Loucy (cell line): ENCODE data around the gene FAIM.

Experiments used
- H2AFZ ChIP-seq: fragments of 200-600 bp; sonication (generic); 2 replicates; pipeline ENCODE4 v1.6.0; 2016; ENCODE audit warnings: antibody characterized with exemption, mild to moderate bottlenecking, low read length, moderate library complexity
- H3F3A ChIP-seq: fragments of 200-600 bp; 2 replicates; pipeline ENCODE4 v1.6.0; 2016; ENCODE audit warnings: antibody characterized with exemption, low read depth, mild to moderate bottlenecking
- H3K27me3 ChIP-seq: fragments of 200-600 bp; sonication (generic); 2 replicates; pipeline ENCODE4 v1.6.1; 2014; ENCODE audit warnings: low read length, mild to moderate bottlenecking; ENCODE audit not compliant: insufficient read depth, poor library complexity, severe bottlenecking
- H3K36me3 ChIP-seq: fragments of 200-600 bp; sonication (generic); 2 replicates; pipeline ENCODE4 v1.6.1; 2016; ENCODE audit warnings: low read length; ENCODE audit not compliant: insufficient read depth
- H3K4me1 ChIP-seq: fragments of 200-600 bp; sonication (generic); 2 replicates; pipeline ENCODE4 v1.5.1; 2014; ENCODE audit warnings: low read length, mild to moderate bottlenecking; ENCODE audit not compliant: insufficient read depth, poor library complexity, severe bottlenecking
- H3K4me2 ChIP-seq: fragments of 200-600 bp; sonication (generic); 2 replicates; pipeline ENCODE4 v1.6.0; 2014; ENCODE audit warnings: antibody characterized with exemption, low read length, low read depth, mild to moderate bottlenecking; ENCODE audit not compliant: poor library complexity, severe bottlenecking
- H3K4me3 ChIP-seq: fragments of 200-600 bp; sonication (generic); 2 replicates; pipeline ENCODE4 v1.5.1; 2014; ENCODE audit warnings: low read length, mild to moderate bottlenecking, mixed read lengths; ENCODE audit not compliant: poor library complexity, severe bottlenecking
- H3K79me2 ChIP-seq: fragments of 200-600 bp; sonication (generic); 2 replicates; pipeline ENCODE4 v1.6.1; 2014; ENCODE audit warnings: low read length; ENCODE audit not compliant: insufficient read depth
- H3K9ac ChIP-seq: fragments of 200-600 bp; sonication (generic); 2 replicates; pipeline ENCODE4 v1.6.0; 2014; ENCODE audit warnings: mild to moderate bottlenecking, low read depth, low read length, moderate library complexity; ENCODE audit not compliant: poor library complexity, severe bottlenecking
- H3K9me2 ChIP-seq: fragments of 200-600 bp; sonication (generic); replicated peaks from 2 replicates; pipeline ENCODE4 v1.6.1; 2016; ENCODE audit warnings: low read depth, low read length, mixed read lengths
- H3K9me3 ChIP-seq: fragments of 200-600 bp; sonication (generic); 2 replicates; pipeline ENCODE4 v1.6.1; 2014; ENCODE audit warnings: mild to moderate bottlenecking, antibody characterized with exemption, low read length, low read depth; ENCODE audit not compliant: insufficient read depth
- H4K20me1 ChIP-seq: fragments of 200-600 bp; sonication (generic); 2 replicates; pipeline ENCODE4 v1.6.0; 2014; ENCODE audit warnings: antibody characterized with exemption, low read length, mild to moderate bottlenecking; ENCODE audit not compliant: insufficient read depth, poor library complexity, severe bottlenecking
- EZH2phosphoT487 ChIP-seq: fragments of 200-600 bp; IDR thresholded peaks from 2 replicates; pipeline ENCODE4 v1.6.1; 2018; ENCODE audit warnings: antibody characterized with exemption, mild to moderate bottlenecking, moderate library complexity, borderline replicate concordance
- TF ChIP-seq, protein P1 (sequence below): fragments of 200-600 bp; sonication (generic); conservative IDR thresholded peaks from 2 replicates; pipeline ENCODE4 v1.5.1; 2014; ENCODE audit warnings: mild to moderate bottlenecking, antibody characterized with exemption, low read length

FAIM gene

DNA sequence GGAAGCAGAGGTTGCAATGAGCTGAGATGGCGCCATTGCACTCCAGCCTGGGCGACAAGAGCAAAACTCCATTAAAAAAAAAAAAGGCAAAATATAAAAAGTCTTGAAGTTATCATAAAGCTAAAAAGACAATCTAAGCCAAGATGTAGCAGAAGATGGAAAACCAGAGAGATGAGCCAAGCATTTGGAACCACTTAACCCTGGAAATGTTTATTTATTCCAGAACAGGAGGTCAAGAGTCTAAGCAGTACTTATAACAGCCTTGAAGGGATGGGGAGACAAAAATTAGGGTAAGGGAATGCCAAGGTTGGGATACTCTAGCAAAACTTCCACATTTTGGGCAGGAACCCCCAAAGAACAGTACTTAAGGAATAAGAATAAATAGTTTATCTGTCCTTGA is 30.1 kb downstream of the FAIM start:
- H2AFZ ChIP-seq, result no peak overlapping the region
- H3K9ac ChIP-seq, result no peak overlapping the region
- no peak for TF ChIP-seq EZH2phosphoT487
- H3K4me2 ChIP-seq, result no peak overlapping the region
- no peaks in the 10 kb centered on the region for H3K9me3 ChIP-seq
- H3K27me3 ChIP-seq, result no peaks in the 10 kb centered on the region
- peaks cover 5% of the 10 kb centered on the region; the same call in 1 of the 2 replicates for H3K36me3 ChIP-seq
- H3K4me1 ChIP-seq, result no peaks in the 10 kb centered on the region
- no peaks in the 10 kb centered on the region for H3F3A ChIP-seq
- no peaks in the 10 kb centered on the region for H3K79me2 ChIP-seq
- no peaks in the 10 kb centered on the region for H3K9me2 ChIP-seq
- no peaks in the 10 kb centered on the region for H4K20me1 ChIP-seq
- H3K4me3 ChIP-seq, result no peak overlapping the region

DNA sequence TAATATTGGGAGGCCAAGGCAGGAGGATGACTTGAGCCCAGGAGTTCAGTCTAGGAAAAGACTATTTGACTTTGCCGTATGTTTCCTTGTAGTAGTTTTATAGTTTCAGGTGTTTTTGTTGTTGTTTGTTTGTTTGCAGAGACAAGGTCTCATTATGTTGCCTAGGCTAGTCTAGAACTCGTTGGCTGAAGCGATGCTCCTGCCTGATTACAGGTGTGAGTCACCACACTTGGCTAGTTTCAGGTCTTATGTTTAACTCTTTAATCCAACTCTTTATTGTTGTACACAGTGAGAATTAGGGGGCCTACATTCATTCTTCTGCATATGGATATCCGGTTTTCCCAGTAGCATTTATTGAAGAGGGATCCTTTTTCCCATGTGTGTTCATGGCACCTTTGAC is 32.0 kb downstream of the FAIM start:
- H3K9ac ChIP-seq, result no peak overlapping the region
- H3K79me2 ChIP-seq, result no peaks in the 10 kb centered on the region
- H3K36me3 ChIP-seq, result no peaks in the 10 kb centered on the region
- H4K20me1 ChIP-seq, result no peaks in the 10 kb centered on the region
- H3K9me3 ChIP-seq, result 0 out of 2 replicates have a peak, but pooled peaks cover under 1% of the 10 kb centered on the region
- H2AFZ ChIP-seq, result no peak overlapping the region
- H3F3A ChIP-seq, result no peaks in the 10 kb centered on the region
- no peak overlapping the region for H3K4me2 ChIP-seq
- no peaks in the 10 kb centered on the region for H3K9me2 ChIP-seq
- TF ChIP-seq EZH2phosphoT487, result no peak
- TF ChIP-seq, protein P1, sequence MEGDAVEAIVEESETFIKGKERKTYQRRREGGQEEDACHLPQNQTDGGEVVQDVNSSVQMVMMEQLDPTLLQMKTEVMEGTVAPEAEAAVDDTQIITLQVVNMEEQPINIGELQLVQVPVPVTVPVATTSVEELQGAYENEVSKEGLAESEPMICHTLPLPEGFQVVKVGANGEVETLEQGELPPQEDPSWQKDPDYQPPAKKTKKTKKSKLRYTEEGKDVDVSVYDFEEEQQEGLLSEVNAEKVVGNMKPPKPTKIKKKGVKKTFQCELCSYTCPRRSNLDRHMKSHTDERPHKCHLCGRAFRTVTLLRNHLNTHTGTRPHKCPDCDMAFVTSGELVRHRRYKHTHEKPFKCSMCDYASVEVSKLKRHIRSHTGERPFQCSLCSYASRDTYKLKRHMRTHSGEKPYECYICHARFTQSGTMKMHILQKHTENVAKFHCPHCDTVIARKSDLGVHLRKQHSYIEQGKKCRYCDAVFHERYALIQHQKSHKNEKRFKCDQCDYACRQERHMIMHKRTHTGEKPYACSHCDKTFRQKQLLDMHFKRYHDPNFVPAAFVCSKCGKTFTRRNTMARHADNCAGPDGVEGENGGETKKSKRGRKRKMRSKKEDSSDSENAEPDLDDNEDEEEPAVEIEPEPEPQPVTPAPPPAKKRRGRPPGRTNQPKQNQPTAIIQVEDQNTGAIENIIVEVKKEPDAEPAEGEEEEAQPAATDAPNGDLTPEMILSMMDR, result no peak
- no peaks in the 10 kb centered on the region for H3K27me3 ChIP-seq
- no peak overlapping the region for H3K4me3 ChIP-seq
- no peaks in the 10 kb centered on the region for H3K4me1 ChIP-seq

DNA sequence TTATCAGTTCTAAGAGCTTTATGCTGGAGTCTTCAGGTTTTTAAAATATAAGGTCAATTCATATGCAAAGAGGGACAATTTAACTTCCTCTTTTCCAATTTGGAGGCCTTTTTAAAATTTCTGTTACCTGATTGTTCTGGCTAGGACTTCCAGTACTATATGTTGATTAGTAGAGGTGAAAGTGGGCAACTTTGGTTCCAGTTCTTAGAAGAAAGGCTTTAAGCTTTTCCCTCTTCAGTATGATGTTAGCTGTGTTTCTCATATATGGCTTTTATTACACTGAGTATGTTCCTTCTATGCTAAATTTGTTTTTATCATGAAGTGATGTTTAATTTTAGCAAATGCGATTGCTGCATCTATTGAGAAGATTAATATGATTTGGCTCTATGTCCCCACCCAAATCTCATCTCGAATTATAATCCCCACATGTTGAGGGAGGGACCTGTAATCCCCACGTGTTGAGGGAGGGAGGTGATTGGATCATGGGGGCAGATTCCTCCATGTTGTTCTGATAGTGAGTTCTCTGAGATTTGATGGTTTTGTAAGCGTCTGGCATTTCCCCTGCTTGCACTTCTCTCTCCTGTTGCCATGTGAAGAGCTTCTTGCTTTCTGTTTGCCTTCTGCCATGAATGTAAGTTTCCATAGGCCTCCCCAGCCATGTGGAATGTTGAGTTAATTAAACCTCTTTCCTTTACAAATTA is 33.8 kb downstream of the FAIM start:
- Histone ChIP-seq H3K9me3 (peaks cover 13% of the 10 kb centered on the region; the same call in 1 of the 2 replicates), H3K9ac (no peak overlapping the region), H3K36me3 (no peaks in the 10 kb centered on the region), H3K4me3 (no peak overlapping the region), H3K4me2 (no peak overlapping the region), H3K27me3 (no peaks in the 10 kb centered on the region), H3F3A (no peaks in the 10 kb centered on the region), H2AFZ (no peak overlapping the region), H3K4me1 (no peaks in the 10 kb centered on the region), H3K9me2 (no peaks in the 10 kb centered on the region), H3K79me2 (no peaks in the 10 kb centered on the region), H4K20me1 (no peaks in the 10 kb centered on the region)
- TF ChIP-seq EZH2phosphoT487, result no peak
- TF ChIP-seq, protein P1, result no peak

DNA sequence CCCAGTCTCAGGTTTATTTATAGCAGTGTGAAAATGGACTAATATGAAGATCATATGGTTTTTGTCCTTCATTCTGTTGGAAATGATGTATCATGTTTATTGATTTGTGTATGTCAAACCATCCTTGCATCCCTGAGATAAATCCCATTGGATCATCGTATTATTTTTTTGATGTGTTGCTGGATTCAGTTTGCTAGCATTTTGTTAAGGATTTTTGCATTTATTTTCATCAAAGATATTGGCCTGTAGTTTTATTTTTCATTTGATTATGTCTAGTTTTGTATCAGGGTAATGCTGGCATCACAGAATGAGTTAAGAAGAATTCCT is 34.3 kb downstream of the FAIM start:
- Histone ChIP-seq H3K27me3 (no peaks in the 10 kb centered on the region), H3F3A (no peaks in the 10 kb centered on the region), H3K36me3 (no peaks in the 10 kb centered on the region), H3K4me2 (no peak overlapping the region), H3K4me1 (no peaks in the 10 kb centered on the region), H3K9ac (no peak overlapping the region), H3K4me3 (no peak overlapping the region), H2AFZ (no peak overlapping the region), H4K20me1 (no peaks in the 10 kb centered on the region), H3K9me2 (no peaks in the 10 kb centered on the region), H3K79me2 (no peaks in the 10 kb centered on the region), H3K9me3 (peaks cover 13% of the 10 kb centered on the region; the same call in 1 of the 2 replicates)
- TF ChIP-seq EZH2phosphoT487, result no peak
- TF ChIP-seq, protein P1, result no peak
